ENCODE measurements around the gene KNTC1. TPM values are rescaled to one million over a fixed set of nuclear protein-coding genes. Genes with fewer than 3 reads are reported as not detected.

The KNTC1 gene
- total RNA-seq, 4 donors from 2014 or later: 1.3 to 5.3 (median 2.2) TPM

GRCh38 chr12:122503783-122504590, 23.1 kb upstream of the KNTC1 start:
- in situ Hi-C loops (cut with MboI; ENCODE audit: low sequenced_read_pairs in 4 of 4): loop anchor here in 3 of 4 donors (25.0 kb wide), 3 partner anchors 258 to 1133 kb away; partner anchors contain the start of genes CCDC62 (in 1 of the 3), DENR (in 1 of the 3), EIF2B1 (in 1 of the 3) and GTF2H3 (in 1 of the 3)
- intact Hi-C loops (cut with DNase I; ENCODE audit: low total_unique reads): no loop called here
- Histone ChIP-seq H3K9me3 (no peaks in the 10 kb centered on the region), H3K27me3 (no peaks in the 10 kb centered on the region), H3K27ac (no peak overlapping the region), H3K4me3 (no peak overlapping the region), H3K4me1 (peaks cover 7 to 11% of the 10 kb centered on the region in 2 donors), H3K36me3 (peaks cover 2 to 61% of the 10 kb centered on the region in 2 donors)
- DNase-seq (no peak), ATAC-seq (no peak)
- TF ChIP-seq POLR2A (IDR thresholded peaks at IDR 0.05) (no peak), CTCF (IDR thresholded peaks at IDR 0.05 in 4 of 5, conservative IDR thresholded peaks at IDR 0.05 in 1 of 5) (no peak)

GRCh38 chr12:122505419-122506051, 21.5 kb upstream of the KNTC1 start:
- intact Hi-C loops (cut with DNase I; ENCODE audit: low total_unique reads) (no loop called here), in situ Hi-C loops (cut with MboI; ENCODE audit: low sequenced_read_pairs in 4 of 4) (loop anchor here in 3 of 4 donors (25.0 kb wide), 3 partner anchors 257 to 1132 kb away; partner anchors contain the start of genes CCDC62 (in 1 of the 3), DENR (in 1 of the 3), EIF2B1 (in 1 of the 3) and GTF2H3 (in 1 of the 3))
- no peak for TF ChIP-seq CTCF (IDR thresholded peaks at IDR 0.05 in 4 of 5, conservative IDR thresholded peaks at IDR 0.05 in 1 of 5)
- H3K4me1 ChIP-seq: peaks cover 0 to 6% of the 10 kb centered on the region in 2 donors
- DNase-seq (no peak), ATAC-seq (no peak)
- H3K36me3 ChIP-seq: peaks cover 2 to 77% of the 10 kb centered on the region in 2 donors
- no peak overlapping the region for H3K27ac ChIP-seq
- no peaks in the 10 kb centered on the region for H3K9me3 ChIP-seq
- H3K4me3 ChIP-seq: no peak overlapping the region
- H3K27me3 ChIP-seq: no peaks in the 10 kb centered on the region

GRCh38 chr12:122506393-122506938, 20.6 kb upstream of the KNTC1 start:
- H3K4me3 ChIP-seq: no peak overlapping the region

More at GRCh38 chr12:122506393-122506938, 20.6 kb upstream of the KNTC1 start:
- Histone ChIP-seq H3K9me3 (no peaks in the 10 kb centered on the region), H3K4me1 (peaks cover 0 to under 1% of the 10 kb centered on the region in 2 donors), H3K27ac (no peak overlapping the region), H3K36me3 (peaks cover 2 to 86% of the 10 kb centered on the region in 2 donors), H3K27me3 (no peaks in the 10 kb centered on the region)
- in situ Hi-C loops (cut with MboI; ENCODE audit: low sequenced_read_pairs in 4 of 4) (loop anchor here in 3 of 4 donors (25.0 kb wide), 3 partner anchors 256 to 1131 kb away; partner anchors contain the start of genes CCDC62 (in 1 of the 3), DENR (in 1 of the 3), EIF2B1 (in 1 of the 3) and GTF2H3 (in 1 of the 3)), intact Hi-C loops (cut with DNase I; ENCODE audit: low total_unique reads) (no loop called here)
- no peak for ATAC-seq
- no peak for DNase-seq
- TF ChIP-seq POLR2A (IDR thresholded peaks at IDR 0.05) (no peak), CTCF (IDR thresholded peaks at IDR 0.05 in 4 of 5, conservative IDR thresholded peaks at IDR 0.05 in 1 of 5) (no peak)

Measured in gastrocnemius medialis (tissue), 4 donors.